Left cardiac atrium (tissue), 4 donors: ENCODE data around the gene OTUD1. TPM values are rescaled to one million over a fixed set of nuclear protein-coding genes. Genes with fewer than 3 reads are reported as not detected.
A peak's percentile ranks its signal among the peaks of the same experiment; 100 is the strongest.

Source experiments
- ATAC-seq, 2 donors: fragments of 200-7000 bp; cut with Tn5 transposase; one replicate each; pipeline ENCODE4 v1.9.1; 2020; ENCODE audit warnings: mild to moderate bottlenecking in 2 of 2, moderate library complexity in 2 of 2
- DNase-seq: peaks from one replicate; pipeline ENCODE4 v3.0.0-alpha.2; 2020
- intact Hi-C, 2 donors: fragments of 100-400 bp; cut with DNase I; formaldehyde crosslinking; loops; one replicate each; pipeline versions ENCODE4 v1.14.1 to v1.15.1; 2022 to 2023
- microRNA-seq, 2 donors: library from miRNA; unstranded; fragments of <30 nt; microRNA quantifications; one replicate each; pipeline ENCODE4 v1.2.0, GENCODE V29; 2020
- total RNA-seq, 2 donors: library from RNA; stranded (reverse); fragmentation: NEBNext Ultra II Directional; extraction: Animal tissue kit (Norgen Biotek cat#: 25700); gene quantifications; one replicate each; pipeline ENCODE4 v1.2.1, GENCODE V29; 2021
- donor health status: DM: no; HTN: yes; CAD: no.
- donor health status: DM: no; HTN: yes; CAD: no; lungs with severe emphysema.
- donor health status: DM: yes; HTN: yes; CAD: no.
- donor health status: Dilated cardiomyopathy.

Gene OTUD1
- total RNA-seq, 2 donors from 2014 or later, result 14.0 to 14.4 TPM

DNA sequence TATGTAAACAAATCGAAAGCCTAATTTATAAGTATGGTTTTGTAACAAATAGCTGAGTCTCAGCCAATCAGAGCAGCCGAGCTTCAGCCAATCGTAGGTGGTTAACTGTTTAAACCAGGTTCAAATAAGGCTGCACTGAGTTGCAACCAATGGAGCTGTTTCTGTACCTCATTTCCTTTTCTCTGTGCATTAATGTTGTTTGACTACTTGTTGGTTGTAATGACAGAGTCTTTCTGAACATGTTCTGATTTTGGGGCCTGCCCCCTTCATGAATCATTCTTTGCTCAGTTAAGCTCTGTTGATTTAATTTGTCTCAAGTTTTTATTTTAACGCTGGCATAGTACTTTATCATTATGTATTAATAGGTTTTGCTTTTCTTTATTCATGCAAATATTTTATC, 14.6 kb downstream of the OTUD1 start:
- DNase-seq (no peak), ATAC-seq (no peak)
- intact Hi-C loops, result no loop called here

DNA sequence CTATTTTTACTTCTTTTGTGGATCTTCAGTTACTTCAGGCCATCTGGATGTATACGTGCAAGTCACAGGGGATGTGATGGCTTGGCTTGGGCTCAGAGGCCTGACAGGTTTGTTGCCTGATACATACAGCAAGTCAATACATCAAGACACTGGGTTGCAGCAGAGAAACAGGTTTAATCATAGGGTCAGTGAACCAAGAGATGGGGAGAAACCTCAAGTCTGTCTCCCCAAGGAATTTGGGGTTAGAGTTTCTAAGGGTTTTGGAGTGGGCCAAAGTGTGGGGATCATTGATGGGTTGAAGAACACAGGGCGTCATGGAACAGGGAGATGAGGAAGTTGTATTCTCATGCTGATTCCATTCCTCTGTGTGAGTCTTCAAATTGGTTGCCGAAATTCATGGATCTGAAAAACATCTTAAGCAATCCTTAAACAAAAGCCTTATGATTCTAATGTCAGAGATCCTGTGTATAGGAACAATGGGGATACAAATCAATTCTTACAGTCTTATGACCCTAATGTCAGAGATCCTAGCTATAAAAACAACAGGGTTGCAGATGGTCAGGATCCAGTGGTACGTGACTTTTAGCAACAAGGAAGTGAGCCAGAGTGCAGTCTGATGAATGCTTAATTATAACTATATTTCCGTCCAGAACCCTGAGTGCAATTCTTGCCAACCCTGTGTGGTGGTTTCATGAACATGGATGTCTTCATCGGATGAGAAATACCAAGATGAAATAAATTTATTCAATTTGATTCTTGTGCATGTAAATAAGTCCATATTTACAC, 18.9 kb downstream of the OTUD1 start:
- intact Hi-C loops, result no loop called here
- ATAC-seq (no peak), DNase-seq (no peak)

DNA sequence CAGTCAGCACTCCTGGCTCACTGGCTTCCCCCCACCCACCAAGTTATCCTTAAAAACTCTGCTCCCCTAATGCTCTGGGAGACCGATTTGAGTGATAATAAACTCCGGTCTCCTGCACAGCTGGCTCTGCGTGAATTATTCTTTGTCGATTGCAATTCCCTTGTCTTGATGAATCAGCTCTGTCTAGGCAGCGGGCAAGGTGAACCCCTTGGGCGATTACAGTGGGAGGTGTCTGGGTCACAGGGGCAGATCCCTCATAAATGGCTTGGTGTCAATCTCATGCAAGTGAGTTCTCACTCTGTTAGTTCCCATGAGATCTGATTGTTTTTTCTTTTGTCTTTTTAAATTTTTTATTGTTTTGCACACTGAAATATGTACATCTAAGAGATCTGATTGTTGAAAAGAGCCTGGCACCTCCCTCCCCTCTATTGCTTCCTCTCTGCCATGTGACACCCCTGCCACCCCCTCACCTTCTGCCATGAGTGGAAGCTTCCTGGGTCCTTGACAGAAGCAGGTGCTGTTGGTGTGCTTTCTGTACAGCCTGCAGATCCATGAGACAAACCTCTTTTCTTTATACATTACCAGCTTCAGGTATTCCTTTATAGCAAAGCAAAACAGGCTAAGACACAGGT, 20.5 kb downstream of the OTUD1 start:
- no peak for DNase-seq
- ATAC-seq, result no peak
- intact Hi-C loops, result no loop called here

DNA sequence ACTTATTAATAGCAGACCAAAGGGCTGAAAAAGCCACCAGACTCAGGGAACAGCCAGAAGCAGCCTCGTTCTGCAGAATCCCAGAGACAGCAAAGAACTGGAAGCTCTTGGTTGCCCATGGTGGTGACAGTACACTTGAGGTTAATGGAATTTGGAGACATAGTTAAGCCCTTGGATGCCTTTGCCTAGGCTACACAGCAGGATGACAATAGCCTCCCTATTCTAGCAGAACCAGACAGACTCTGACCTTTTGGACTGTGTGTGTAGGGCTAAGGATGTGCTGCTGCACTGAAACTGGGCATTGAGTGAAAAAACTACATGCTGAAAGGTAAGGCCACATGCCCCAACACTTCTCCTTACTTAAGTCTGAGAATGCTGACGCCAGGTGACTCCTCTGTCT, 22.7 kb downstream of the OTUD1 start:
- intact Hi-C loops, result no loop called here
- peak; percentile 65 to 70 for ATAC-seq
- DNase-seq, result no peak

DNA sequence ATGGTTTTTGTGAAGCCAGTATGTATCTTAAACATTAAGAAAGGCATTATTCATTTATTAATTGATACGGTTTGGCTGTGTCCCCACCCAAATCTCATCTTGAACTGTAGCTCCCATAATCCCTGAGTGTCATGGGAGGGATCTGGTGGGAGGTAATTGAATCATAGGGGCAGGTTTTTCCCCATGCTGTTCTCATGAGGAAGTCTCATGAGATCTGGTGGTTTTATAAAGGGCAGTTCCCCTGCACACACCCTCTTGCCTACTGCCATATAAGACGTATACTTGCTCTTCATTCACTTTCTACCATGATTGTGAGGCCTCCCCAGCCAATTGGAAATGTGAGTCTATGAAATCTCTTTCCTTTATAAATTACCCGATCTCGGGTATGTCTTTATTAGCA, 28.1 kb downstream of the OTUD1 start:
- no peak for DNase-seq
- intact Hi-C loops, result no loop called here
- ATAC-seq, result no peak

DNA sequence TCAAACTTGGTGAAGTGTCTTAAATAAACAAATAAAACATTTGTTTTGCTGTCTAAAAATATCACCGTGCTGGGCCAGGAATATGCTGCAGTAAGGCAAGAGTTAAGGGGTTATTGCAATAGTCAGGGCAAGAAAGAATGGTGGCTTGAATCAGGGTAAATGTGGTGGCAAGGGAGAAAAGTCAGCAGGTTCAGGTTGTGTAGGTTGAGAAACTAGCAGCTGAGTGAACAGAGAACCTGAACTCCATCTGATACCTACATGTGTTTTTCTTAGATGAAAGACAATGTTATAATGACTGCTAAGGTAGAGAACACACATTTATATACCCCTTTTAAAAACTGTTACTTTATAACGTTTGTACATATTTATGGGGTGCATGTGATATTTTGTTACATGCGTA, 28.7 kb downstream of the OTUD1 start:
- intact Hi-C loops, result no loop called here
- ATAC-seq (no peak), DNase-seq (no peak)

DNA sequence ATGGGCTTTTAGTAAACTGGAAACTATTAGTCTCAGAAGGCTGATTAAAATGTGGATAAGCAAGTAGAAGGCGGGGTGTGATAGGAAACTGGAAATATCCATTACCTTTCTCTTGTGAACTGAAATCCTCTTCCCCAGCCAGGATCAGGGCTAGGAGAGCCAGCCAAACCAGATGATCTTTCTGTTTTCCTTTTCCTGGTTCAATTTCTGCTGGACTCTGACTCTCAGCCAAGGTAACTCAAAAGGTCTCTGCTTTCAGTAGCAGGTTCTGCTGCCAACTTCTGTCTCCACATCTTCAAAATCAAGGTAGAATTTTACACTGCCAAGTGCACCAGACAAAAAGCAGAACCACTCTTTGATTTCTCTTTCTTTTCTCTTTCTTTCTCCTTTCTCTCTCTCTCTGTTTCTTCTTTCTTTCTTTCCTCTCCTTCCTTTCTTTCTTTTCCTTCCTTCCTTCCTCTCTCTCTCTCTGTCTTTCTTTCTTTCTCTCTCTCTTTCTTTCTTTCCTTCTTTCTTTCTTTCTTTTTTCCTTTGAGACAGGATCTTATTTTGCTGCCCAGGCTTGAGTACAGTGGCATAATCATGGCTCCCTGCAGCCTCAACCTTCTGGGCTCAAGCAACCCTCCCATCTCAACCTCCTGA, 30.8 kb downstream of the OTUD1 start:
- ATAC-seq (no peak), DNase-seq (no peak)
- intact Hi-C loops, result no loop called here

DNA sequence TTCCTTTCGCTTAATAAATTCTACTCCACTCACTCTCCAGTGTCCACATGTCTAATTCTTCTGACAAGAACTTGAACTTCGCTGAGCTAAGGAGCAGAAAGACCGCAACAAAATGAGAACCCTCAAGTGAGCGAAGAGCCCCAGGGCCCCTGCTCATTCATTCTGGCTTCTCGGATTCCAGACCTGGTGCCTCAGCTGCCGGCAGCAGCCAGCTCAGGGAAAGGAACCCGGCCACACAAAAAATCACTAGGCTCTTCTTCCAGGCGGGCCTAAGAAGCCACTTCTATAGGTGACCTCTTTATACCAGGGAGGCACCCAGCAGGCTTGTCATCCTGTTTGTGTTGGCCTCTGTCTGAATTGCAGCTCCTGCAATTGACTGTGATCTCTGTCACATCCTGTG, 33.3 kb downstream of the OTUD1 start:
- ATAC-seq, result no peak
- DNase-seq, result no peak

DNA sequence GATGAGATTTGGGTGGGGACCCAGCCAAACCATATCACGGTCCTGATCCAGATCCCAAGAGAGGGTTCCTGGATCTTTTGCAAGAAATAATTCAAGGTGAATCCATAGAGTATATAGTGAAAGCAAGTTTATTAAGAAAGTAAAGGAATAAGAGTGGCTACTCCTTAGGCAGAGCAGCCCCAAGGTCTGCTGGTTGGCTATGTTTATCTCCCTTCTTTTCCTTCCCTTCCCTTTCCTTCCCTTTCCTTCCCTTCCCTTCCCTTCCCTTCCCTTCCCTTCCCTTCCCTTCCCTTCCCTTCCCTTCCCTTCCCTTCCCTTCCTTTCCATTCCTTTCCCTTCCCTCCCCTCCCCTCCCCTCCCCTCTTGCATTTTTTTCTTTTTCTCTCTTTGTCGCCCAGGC, 35.2 kb downstream of the OTUD1 start:
- intact Hi-C loops, result no loop called here
- ATAC-seq (no peak), DNase-seq (no peak)

More for the DNA sequence above, 33.3 kb downstream of the OTUD1 start:
- intact Hi-C loops, result no loop called here

DNA sequence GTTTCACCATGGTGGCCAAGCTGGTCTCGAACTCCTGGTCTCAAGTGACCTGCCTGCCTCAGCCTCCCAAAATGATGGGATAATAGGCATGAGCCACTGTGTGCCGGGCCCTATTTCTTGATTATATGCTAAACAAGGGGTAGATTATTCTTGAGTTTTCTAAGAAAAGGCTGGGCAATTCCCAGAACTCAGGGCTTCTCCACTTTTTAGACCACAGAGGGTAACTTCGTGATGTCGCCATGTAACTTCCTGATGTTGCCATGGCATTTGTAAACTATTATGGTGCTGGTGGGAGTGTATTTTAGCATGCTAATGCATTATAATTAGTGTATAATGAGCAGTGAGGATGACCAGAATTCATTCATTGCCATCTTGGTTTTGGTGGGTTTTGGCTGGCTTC, 35.8 kb downstream of the OTUD1 start:
- intact Hi-C loops, result no loop called here
- DNase-seq (no peak), ATAC-seq (no peak)

DNA sequence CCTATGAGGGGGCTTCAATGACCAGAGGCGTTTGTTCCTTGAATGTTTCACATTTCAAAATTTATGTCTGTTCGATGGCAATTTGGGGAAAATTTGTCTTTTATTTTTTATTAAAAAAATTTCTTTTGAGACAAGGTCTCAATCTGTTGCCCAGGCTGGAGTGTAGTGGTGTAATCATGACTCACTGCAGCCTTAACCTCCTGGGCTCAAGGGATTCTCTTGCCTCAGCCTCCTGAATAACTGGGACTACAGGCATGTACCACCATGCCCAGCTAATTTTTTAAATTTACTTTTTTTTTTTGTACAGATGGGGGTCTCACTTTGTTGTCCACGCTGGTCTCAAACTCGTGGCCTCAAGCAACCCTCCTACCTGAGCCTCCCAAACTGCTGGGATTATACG, 39.7 kb downstream of the OTUD1 start:
- DNase-seq, result no peak
- intact Hi-C loops, result no loop called here
- ATAC-seq, result no peak

DNA sequence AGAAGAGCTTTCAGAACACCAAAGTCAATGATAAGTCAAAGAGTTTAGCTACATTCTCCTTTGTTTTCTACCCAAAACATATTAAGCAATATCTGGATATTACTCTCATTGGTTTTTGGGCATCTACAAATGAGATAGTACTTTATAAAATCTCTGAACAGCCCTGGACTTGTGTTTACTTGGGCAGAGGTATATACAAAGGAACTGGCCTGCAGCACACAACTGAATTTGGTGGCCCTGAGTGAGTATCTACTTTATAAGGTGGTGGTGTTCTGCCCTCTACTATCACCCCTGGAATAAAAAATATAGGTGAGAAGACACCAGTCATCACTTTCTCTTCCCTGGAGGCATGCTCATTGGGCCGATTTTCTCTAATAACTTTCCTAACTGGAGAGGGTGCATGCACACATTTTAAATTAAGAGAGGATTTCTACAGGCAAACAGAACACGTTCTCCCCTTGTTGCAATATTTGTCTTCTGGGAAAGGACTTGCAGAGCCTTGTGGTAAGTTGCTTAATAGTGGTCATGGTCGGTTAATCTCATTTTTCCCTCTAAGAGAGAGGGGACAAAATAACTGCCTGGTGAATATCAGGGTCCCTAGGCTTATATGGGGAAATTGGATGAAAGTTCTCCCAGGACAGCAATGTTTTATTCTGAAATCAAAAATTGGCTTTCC, 41.1 kb downstream of the OTUD1 start:
- DNase-seq (no peak), ATAC-seq (peak in 1 of 2 donors; percentile 61)
- intact Hi-C loops, result no loop called here

DNA sequence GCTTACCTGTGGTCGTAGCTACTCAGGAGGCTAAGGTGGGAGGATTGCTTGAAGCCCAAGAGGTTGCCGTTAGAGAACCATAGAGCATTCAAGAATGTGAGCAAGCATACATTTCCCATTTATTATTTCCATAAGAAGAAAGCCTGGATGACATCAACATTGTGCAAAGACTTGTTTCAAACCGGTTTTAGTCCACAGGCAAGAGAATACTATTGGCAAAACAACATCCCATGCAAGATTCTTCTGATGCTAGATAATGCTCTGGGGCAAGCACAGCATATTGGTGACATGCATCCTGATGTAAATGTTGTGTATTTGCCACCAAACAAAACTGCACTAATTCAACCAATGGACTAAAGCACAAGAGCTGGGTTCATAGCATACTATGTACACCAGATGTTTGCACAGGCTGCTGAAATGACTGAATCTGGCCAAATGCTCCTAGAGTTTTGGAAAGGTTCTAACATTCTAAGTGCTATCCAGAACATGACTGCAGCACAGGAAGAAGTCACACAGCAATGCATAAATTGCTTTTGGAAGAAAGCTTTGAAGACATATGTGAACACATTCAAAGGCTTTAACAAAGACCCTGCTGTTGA, 42.6 kb downstream of the OTUD1 start:
- ATAC-seq, result no peak
- intact Hi-C loops, result no loop called here
- no peak for DNase-seq

DNA sequence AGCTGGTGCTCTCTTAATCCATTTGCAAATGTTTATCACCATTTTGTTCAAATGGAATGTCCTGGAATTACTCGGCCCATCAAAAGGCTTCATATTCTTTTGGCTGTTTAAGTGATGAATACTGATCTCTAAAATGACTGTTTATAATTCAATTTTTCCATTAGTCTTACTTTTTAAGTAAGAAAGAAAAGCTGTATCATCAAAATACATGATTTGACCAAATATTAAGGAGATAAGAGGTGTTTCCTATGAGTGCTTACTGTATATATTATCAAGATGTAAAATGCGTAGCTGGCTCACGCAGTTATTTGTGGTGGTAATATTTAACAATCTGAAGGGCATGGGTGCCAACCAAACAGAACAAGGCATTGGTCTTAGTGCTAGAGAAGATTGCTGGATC, 51.2 kb downstream of the OTUD1 start:
- intact Hi-C loops, result no loop called here
- ATAC-seq, result no peak
- no peak for DNase-seq

Small RNA genes lying within 50 kb of the gene (microRNA-seq; reads per million reads assigned to microRNA genes)
- 0 reads per million in 2 donors for gene MIR1254-2

Other genes starting within 250 kb of the OTUD1 start
- gene PTF1A, start 246.8 kb upstream of the OTUD1 start, total RNA-seq, result not detected
- under 1 TPM; 0.10 to 0.27 TPM for gene C10orf67, start 94.3 kb upstream of the OTUD1 start, total RNA-seq